AG09309 (cell line): ENCODE data around the gene PRKAG2.

Experiments
- DNase-seq: peaks from one replicate; pipeline ENCODE4 v3.0.0-alpha.2; 2010; ENCODE audit warnings: low read depth
- H3K4me3 ChIP-seq: 2 replicates; pipeline ENCODE4 v1.5.1; 2011; ENCODE audit warnings: mild to moderate bottlenecking, low read depth, low read length, moderate library complexity; ENCODE audit not compliant: control insufficient read depth
- TF ChIP-seq, protein P1 (sequence below): IDR thresholded peaks from 2 replicates; pipeline ENCODE4 v1.5.1; 2011; ENCODE audit warnings: mild to moderate bottlenecking, low read depth, low read length, inconsistent platforms; ENCODE audit not compliant: insufficient read depth, control insufficient read depth; ENCODE audit errors: missing control alignments

Gene PRKAG2

DNA sequence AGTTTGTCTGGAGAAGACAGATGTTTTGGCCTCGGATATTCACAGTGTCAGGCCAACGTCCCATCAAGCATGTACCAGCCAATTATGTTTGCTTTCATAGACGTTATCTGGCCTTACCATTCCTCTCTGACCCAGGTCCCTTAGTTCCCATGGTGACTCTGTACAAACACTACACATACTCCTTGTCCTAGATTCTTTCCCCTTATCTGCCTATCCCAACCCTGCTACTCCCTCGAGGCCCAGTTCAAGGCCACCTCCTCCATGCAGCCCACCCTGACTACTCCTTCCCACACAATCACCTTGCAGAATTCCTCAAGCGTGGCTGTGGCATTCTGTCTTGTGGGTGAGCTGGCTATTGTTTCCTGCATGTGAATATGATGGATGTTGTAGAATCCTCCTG, 155.2 kb downstream of the PRKAG2 start:
- TF ChIP-seq, protein P1, sequence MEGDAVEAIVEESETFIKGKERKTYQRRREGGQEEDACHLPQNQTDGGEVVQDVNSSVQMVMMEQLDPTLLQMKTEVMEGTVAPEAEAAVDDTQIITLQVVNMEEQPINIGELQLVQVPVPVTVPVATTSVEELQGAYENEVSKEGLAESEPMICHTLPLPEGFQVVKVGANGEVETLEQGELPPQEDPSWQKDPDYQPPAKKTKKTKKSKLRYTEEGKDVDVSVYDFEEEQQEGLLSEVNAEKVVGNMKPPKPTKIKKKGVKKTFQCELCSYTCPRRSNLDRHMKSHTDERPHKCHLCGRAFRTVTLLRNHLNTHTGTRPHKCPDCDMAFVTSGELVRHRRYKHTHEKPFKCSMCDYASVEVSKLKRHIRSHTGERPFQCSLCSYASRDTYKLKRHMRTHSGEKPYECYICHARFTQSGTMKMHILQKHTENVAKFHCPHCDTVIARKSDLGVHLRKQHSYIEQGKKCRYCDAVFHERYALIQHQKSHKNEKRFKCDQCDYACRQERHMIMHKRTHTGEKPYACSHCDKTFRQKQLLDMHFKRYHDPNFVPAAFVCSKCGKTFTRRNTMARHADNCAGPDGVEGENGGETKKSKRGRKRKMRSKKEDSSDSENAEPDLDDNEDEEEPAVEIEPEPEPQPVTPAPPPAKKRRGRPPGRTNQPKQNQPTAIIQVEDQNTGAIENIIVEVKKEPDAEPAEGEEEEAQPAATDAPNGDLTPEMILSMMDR = no peak
- H3K4me3 ChIP-seq = no peak overlapping the region
- no peak for DNase-seq

DNA sequence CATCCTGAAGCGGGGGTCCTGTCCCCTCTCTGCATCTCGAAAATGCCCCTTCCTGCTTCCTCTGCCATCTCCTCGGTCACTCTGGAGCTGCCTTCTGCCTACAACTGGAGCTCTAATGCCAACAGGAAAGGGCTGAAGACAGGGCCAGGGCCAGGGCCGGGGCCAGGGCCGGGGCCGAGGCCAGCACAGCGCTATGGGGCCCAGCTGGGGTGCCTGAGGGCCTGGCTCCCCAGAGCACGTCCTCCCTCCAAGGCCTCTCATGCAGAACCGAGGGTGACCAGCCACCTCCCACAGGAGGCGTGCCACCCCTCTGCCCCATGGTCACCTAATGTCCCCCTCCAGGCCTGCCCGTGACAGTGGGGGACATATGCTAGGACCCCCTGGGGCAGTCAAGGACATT, 155.7 kb downstream of the PRKAG2 start:
- no peak for DNase-seq
- no peak overlapping the region for H3K4me3 ChIP-seq
- TF ChIP-seq, protein P1 = no peak

DNA sequence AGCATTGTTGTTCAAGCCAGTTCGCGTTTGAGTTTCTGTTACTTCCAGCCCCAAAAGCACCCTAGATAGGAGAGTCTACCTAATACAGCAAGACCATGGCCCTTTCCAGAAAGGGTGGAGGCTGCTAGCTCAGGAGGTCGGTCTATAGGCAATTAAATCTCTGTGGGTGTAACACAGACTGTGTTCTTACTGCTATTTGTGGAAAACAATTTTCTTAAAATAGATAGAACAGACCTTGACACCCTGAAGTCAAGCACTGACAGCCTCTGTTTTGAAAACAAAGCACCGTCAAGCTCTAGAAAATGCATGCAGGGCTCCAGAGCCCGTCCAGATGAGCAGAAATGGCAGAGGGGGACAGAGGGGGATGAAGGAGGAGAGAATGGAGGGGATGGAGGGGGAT, 156.6 kb downstream of the PRKAG2 start:
- DNase-seq = no peak
- H3K4me3 ChIP-seq = no peak overlapping the region
- TF ChIP-seq, protein P1 = no peak

DNA sequence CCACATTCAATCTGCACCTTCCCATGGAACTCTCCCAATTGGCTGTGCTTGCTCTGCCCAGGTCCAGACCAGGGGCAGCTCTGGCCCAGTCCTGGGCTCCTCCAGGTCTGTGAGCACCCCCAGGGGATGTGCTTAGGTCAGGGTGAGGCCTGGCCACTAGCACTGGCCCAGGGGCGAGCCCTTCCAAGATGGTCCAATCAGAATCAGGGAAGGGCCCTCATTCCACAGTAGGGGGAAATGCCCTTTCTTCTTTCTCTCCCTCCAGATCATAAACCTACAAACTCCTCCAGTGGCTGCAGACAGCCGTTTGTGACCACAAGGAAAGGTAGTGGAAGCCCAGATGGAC, 157.0 kb downstream of the PRKAG2 start:
- TF ChIP-seq, protein P1 = no peak
- no peak overlapping the region for H3K4me3 ChIP-seq
- no peak for DNase-seq

DNA sequence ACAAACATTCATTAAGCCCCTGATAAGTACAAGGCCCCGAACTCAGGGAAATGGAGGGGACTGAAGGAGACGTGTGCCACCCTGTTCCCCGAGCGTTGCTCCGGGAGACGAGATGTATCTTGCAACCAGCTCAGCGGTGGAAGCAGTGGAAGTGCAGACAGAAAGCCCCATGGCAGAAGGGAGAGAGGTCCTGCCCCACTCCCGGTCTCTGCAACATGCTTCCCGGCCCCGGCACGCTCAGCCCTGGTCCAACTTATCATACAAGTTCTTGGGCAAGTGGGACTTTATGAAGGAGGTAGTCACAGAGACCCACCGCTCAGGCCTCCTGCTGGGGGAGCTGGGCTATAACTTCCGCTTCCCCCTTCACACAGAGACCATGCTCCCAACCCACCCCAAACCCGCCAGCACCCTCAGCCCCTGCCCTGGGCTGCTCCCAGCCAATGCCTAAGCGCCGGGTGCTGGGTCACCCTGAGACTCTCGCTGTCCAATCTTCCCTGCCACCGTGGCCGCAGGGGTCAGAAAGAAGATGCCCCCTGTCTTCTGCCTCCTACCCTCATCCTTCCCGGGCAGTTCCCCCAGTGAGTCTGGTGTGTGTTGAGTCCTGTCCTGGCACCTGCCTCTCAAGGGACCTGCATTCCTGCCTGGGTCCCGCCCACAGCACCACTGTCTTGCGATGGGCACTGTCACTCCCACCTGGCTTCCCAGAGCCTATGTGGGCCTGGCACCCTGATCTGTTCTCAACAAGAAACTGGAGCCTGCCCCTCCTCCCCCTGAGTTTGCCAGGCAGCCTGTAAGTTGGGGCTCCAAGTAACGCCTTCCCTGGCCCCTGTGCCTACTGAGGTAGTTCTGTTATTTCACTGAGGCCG, 157.7 kb downstream of the PRKAG2 start:
- DNase-seq = no peak

DNA sequence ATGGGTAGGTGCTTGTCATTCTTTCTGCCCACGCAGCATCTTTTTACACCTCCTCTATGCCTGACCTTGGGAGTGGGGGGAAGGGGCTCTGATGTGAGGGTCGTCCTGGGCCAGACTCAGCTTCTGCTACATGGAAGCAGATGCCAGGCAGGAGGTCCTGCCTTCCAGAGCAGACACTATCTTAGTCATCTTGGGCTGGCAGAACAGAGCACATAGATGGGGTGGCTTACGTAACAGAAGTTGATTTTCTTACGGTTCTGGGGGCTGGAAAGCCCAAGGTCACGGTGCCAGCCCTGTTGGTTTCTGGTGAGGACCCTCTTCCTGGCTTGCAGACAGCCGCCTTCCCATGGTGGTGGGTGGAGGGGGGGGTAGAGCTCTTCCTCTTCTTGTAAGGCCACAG, 159.0 kb downstream of the PRKAG2 start:
- TF ChIP-seq, protein P1 = no peak
- DNase-seq = no peak
- no peak overlapping the region for H3K4me3 ChIP-seq

More for the DNA sequence above, 157.7 kb downstream of the PRKAG2 start:
- TF ChIP-seq, protein P1 = no peak
- no peak overlapping the region for H3K4me3 ChIP-seq
